ENCODE measurements around the gene CTDSP2.

CTDSP2 gene

DNA sequence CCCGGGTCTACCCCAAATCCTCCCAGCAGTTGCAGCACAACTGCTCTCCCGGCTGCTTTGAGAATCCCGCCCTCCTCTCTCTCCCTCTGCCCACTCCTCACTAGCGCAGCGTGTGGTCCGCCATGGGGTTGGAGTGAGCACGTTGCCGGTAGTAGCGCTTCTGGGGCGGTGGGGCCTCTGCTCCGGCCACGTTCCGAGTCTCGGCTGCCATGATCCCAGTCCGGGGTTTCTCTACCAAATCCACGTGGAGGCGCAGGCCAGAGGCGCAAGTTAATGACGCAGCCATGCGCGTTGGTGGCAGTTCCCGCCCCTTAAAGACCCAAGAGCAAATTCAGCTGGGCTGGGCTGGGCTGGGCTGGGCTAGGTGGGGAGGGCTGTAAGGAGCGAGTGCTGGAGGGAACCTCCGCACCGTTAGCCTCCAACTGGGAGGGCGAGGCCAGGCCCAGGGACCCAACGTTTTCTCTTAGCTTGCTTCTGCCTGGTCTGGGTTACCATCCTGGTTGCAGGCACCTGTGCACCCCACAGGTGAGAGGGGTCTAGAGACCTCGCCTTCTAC is 74.6 kb downstream of the CTDSP2 start, which contains the start of gene METTL1:
METTL1 (minus strand) TSS at position 233 of the 556 bp plus-strand sequence; CDS start at position 211, 22 bp downstream.
- no peaks in the 10 kb centered on the region for H3K9me2 ChIP-seq (replicated peaks; ENCODE audit: control insufficient read depth, low read length)
- peak within 1 kb of the TSS; percentile 88 for H3K4me2 ChIP-seq (ENCODE audit: low read length)
- H4K20me1 ChIP-seq (ENCODE audit: control insufficient read depth, insufficient read depth, low read depth, low read length), result no peaks in the 10 kb centered on the region
- H3K27me3 ChIP-seq (ENCODE audit: control insufficient read depth, low read length), result peaks cover under 1% of the 10 kb centered on the region
- TF ChIP-seq, protein P1, sequence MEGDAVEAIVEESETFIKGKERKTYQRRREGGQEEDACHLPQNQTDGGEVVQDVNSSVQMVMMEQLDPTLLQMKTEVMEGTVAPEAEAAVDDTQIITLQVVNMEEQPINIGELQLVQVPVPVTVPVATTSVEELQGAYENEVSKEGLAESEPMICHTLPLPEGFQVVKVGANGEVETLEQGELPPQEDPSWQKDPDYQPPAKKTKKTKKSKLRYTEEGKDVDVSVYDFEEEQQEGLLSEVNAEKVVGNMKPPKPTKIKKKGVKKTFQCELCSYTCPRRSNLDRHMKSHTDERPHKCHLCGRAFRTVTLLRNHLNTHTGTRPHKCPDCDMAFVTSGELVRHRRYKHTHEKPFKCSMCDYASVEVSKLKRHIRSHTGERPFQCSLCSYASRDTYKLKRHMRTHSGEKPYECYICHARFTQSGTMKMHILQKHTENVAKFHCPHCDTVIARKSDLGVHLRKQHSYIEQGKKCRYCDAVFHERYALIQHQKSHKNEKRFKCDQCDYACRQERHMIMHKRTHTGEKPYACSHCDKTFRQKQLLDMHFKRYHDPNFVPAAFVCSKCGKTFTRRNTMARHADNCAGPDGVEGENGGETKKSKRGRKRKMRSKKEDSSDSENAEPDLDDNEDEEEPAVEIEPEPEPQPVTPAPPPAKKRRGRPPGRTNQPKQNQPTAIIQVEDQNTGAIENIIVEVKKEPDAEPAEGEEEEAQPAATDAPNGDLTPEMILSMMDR (IDR thresholded peaks at IDR 0.05; ENCODE audit: low read depth, low read length, poor library complexity, severe bottlenecking), result no peak
- TF ChIP-seq EZH2phosphoT487 (IDR thresholded peaks at IDR 0.05; ENCODE audit: borderline replicate concordance, low read length), result no peak
- H3K27ac ChIP-seq (ENCODE audit: low read depth, low read length), result peak within 1 kb of the TSS; percentile 54
- H3K79me2 ChIP-seq (ENCODE audit: control insufficient read depth, low read length), result peaks cover 11% of the 10 kb centered on the region
- no peaks in the 10 kb centered on the region for H3F3A ChIP-seq (ENCODE audit: control insufficient read depth, insufficient read depth)
- peak within 1 kb of the TSS; percentile 89 for H3K4me3 ChIP-seq (ENCODE audit: low read length)
- peaks cover 18% of the 10 kb centered on the region for H3K4me1 ChIP-seq (ENCODE audit: control insufficient read depth, low read length)
- H3K9me3 ChIP-seq (ENCODE audit: control insufficient read depth, insufficient read depth, low read length), result no peaks in the 10 kb centered on the region
- H3K36me3 ChIP-seq (ENCODE audit: control insufficient read depth, low read length), result peaks cover 24% of the 10 kb centered on the region

DNA sequence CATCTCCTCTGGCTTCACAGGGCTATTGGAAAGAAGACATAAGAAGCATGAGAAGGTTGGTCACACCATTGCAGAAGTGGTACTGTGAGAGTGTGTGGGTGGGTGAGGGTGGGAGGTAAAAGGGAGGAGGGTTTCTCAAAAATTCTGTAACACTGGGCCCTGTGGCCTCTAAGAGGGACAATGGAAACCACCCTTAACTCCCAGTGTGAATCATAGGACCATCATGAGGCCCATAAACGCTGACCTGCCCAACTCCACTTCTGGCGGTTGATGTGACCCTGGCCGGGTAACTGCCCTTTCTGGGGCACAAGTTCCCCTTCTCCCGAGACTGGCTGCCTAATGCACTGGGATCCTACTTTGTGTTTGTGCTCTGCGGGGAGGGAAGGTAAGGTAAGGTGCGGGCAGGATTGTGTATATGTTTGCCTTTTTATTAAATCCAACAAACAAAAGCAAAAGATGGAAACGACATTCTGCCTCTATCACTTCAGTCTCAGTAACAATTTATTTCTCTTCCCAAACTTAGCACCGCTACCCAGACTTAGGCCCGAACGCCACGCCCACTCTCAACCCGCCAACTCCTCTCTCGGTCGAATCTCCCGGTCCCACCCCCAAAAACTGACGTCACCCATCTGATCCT is 75.2 kb downstream of the CTDSP2 start:
- Histone ChIP-seq H3K4me1 (ENCODE audit: control insufficient read depth, low read length) (peaks cover 23% of the 10 kb centered on the region), H3F3A (ENCODE audit: control insufficient read depth, insufficient read depth) (no peaks in the 10 kb centered on the region), H3K36me3 (ENCODE audit: control insufficient read depth, low read length) (peaks cover 24% of the 10 kb centered on the region), H3K27ac (ENCODE audit: low read depth, low read length) (peak overlapping the region; percentile 54), H3K9me2 (replicated peaks; ENCODE audit: control insufficient read depth, low read length) (no peaks in the 10 kb centered on the region), H3K79me2 (ENCODE audit: control insufficient read depth, low read length) (peaks cover 11% of the 10 kb centered on the region), H3K27me3 (ENCODE audit: control insufficient read depth, low read length) (peaks cover 7% of the 10 kb centered on the region), H3K4me2 (ENCODE audit: low read length) (peak overlapping the region; percentile 88), H4K20me1 (ENCODE audit: control insufficient read depth, insufficient read depth, low read depth, low read length) (no peaks in the 10 kb centered on the region), H3K4me3 (ENCODE audit: low read length) (peak overlapping the region; percentile 89), H3K9me3 (ENCODE audit: control insufficient read depth, insufficient read depth, low read length) (no peaks in the 10 kb centered on the region)
- no peak for TF ChIP-seq EZH2phosphoT487 (IDR thresholded peaks at IDR 0.05; ENCODE audit: borderline replicate concordance, low read length)
- TF ChIP-seq, protein P1 (IDR thresholded peaks at IDR 0.05; ENCODE audit: low read depth, low read length, poor library complexity, severe bottlenecking), result no peak

DNA sequence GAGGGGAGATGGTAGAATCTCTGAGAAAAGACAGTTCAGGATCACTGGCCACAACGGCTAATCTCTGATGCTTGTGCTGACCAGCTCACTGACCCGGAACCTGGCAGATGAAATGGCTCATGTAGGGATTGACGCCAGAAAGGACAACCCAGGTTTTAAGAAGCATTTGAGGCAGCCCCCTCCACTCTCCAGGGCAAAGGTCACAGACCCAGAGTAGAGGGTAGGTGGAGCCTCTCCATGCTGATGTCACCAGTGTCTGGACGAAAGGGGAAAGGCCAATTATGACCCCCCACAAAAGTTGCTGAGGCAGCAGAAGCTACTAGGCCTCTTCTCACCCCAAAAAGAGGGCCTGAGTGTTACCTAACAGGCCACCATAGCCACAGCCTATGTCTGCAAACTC is 75.8 kb downstream of the CTDSP2 start:
- H3K79me2 ChIP-seq (ENCODE audit: control insufficient read depth, low read length), result peaks cover 11% of the 10 kb centered on the region
- TF ChIP-seq EZH2phosphoT487 (IDR thresholded peaks at IDR 0.05; ENCODE audit: borderline replicate concordance, low read length), result no peak
- TF ChIP-seq, protein P1 (IDR thresholded peaks at IDR 0.05; ENCODE audit: low read depth, low read length, poor library complexity, severe bottlenecking), result no peak
- no peaks in the 10 kb centered on the region for H3F3A ChIP-seq (ENCODE audit: control insufficient read depth, insufficient read depth)
- no peaks in the 10 kb centered on the region for H3K9me3 ChIP-seq (ENCODE audit: control insufficient read depth, insufficient read depth, low read length)
- H4K20me1 ChIP-seq (ENCODE audit: control insufficient read depth, insufficient read depth, low read depth, low read length), result no peaks in the 10 kb centered on the region
- peak overlapping the region; percentile 88 for H3K4me2 ChIP-seq (ENCODE audit: low read length)
- H3K9me2 ChIP-seq (replicated peaks; ENCODE audit: control insufficient read depth, low read length), result no peaks in the 10 kb centered on the region
- H3K27ac ChIP-seq (ENCODE audit: low read depth, low read length), result no peak overlapping the region
- H3K27me3 ChIP-seq (ENCODE audit: control insufficient read depth, low read length), result peaks cover 13% of the 10 kb centered on the region
- peaks cover 29% of the 10 kb centered on the region for H3K4me1 ChIP-seq (ENCODE audit: control insufficient read depth, low read length)
- peak overlapping the region; percentile 89 for H3K4me3 ChIP-seq (ENCODE audit: low read length)
- H3K36me3 ChIP-seq (ENCODE audit: control insufficient read depth, low read length), result peaks cover 24% of the 10 kb centered on the region
